ENCODE results near the gene ATE1.
"Not testable (repeated sequence)": the region's sequence is repeated elsewhere in the genome, so short reads cannot be mapped to it uniquely, and the experiment has no call there.

ATE1 gene

DNA sequence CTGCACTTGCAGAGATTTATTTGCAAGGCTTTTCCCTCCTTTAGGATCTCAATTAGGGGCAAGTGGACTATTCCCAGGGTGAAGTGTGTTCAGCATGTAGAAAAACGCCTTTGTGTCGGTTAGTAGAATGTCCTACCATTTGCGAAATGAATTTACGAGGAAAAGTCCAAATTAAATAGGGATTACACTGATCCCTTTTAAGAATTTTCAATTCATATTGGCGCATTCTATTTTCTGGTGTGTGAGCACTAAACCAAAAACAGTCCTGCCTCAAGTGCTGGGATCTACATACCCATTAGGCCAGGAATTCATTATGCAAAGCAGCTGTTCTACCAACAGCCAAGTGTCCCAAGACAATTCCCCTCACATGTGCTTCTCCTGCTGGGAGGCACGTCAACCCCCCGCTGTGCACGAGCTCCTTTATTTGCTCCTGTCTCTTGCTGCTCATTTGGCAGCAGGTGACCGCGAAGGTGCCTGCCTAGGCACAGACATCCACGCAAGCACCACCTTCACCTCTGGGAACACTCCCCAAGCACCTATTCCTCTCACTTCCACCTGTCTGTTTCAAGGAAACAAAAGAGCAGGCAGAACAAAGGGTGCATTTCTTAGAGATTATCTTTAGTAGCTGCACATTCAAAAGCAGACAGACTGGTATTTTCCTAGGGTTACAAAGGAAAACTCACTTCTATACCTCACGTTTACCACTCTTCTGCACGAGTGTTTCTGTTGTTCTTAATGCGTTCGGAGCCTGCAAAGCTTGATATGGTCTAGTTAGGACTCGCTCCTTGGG lies 195.0 kb downstream of the ATE1 start:
- DNase-seq = no peak

DNA sequence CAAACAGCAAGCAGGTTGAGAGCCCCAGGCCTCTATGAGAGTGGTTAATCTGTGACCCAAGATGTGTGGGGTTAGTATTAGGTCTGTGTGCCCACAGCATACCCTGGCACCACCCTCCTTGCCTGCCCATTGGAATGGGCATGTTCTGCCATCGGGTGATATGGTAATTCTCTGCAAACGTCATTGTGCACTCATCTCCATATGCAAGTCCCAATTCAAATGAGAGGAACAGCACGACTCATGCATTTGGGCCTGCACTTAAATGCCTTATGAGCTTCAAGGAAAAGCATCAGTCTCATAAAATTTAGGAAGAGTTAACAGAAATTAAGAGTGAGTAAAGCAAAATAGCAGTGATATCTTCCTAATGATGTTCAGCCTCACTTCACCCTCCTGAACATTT lies 195.7 kb downstream of the ATE1 start:
- DNase-seq = no peak

DNA sequence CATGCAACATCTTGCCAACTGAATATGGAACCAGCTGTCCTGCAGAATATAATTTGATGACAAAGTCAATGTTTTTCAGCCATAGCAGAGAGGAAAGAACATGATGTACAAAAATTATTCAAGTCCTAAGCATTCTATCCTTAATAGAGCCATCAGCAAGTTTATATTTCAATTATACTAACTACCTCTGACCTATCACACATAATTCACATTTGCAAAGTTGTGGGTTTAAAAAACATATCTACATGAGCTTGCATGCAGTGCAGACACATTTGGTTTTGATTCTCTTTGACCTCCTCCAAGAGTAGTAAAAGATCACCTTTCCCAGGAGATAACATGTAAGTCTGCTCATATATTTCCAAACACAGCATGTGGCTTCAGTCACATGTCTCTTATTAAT lies 203.5 kb downstream of the ATE1 start:
- DNase-seq = no peak

DNA sequence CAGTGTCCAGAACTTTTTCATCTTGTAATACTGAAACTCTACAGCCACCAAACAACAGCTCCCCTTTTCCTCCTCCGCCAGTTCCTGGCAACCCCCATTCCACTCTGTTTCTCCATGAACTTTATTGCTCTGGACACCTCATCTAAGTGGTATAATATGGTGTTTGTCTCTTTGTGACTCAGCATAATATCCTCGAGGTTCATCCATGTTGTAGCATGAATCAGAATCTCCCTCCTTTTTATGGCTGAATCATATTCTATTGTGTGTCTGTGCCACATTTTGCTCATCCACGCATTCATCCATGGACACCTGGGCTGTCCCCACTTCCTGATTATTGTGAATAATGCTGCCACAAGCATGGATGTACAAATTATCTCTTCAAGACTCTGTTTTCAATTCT lies 205.2 kb downstream of the ATE1 start:
- DNase-seq = no peak

- peak in 2 of 14 donors; percentile 6 to 18 for DNase-seq
These were observed 206.6 kb downstream of the ATE1 start for GRCh38 chr10:121721257-121721656.

- no peak for DNase-seq
These were observed 211.9 kb downstream of the ATE1 start for GRCh38 chr10:121715969-121716368.

DNA sequence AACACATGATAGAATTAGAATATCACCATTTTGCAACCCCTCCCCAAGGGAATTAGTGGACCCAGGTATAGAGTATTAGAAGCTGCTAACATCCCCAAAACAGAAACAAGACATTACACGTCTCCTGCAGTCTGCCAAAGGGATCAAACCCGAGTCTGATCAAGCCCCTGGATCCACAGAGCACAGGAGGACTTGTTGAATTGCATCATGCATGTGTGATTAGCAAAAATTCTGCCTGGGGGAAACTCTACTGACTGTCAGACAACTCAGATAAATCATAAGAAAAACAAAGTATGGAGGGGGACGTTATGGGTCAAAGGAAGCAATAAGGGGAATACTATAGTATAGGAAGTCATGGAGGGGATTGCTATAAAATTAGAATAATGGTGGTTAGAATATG lies 212.8 kb downstream of the ATE1 start:
- DNase-seq = no peak

- no peak for DNase-seq
These were observed 214.3 kb downstream of the ATE1 start for GRCh38 chr10:121713486-121713885.

DNA sequence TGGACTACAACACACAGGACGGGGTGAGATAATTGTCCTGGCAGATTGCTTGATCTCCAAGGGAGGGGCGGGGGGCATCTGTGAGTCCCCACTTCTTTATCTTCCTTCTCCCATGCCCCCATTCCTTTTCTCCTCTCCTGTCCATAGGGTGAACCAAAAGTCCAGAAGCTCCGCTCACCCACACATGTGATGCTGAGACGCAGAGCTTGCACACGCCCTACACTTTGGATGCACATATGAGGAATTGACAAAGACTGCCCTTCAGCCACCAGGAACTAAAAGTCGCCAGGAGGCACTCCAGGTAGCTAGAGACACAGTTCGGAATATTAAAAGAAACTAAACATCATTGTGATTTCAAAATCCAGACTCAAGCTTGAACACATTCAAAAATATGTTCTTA lies 216.9 kb downstream of the ATE1 start:
- no peak for DNase-seq

DNA sequence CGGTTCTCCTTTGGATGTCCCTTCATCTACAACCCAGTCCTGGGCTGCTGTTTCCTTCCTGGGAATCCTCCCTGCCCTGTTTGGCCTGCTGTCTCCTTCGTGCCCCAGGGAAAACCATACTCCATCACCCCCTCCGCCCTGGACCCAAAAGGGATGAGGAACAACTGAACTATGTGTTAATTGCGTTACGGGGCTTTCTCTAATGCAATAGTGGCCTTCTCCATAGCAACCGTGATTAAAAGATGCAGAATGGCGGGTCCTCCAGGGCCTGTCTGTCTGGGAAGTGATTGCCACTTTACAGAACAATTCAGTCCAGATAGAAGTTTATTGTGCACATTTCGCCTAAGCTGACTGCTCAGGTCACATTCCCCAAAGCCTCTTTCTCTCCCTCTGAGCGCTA lies 217.6 kb downstream of the ATE1 start:
- DNase-seq = no peak

- DNase-seq = no peak
These were observed 218.2 kb downstream of the ATE1 start for GRCh38 chr10:121709675-121710073.

DNA sequence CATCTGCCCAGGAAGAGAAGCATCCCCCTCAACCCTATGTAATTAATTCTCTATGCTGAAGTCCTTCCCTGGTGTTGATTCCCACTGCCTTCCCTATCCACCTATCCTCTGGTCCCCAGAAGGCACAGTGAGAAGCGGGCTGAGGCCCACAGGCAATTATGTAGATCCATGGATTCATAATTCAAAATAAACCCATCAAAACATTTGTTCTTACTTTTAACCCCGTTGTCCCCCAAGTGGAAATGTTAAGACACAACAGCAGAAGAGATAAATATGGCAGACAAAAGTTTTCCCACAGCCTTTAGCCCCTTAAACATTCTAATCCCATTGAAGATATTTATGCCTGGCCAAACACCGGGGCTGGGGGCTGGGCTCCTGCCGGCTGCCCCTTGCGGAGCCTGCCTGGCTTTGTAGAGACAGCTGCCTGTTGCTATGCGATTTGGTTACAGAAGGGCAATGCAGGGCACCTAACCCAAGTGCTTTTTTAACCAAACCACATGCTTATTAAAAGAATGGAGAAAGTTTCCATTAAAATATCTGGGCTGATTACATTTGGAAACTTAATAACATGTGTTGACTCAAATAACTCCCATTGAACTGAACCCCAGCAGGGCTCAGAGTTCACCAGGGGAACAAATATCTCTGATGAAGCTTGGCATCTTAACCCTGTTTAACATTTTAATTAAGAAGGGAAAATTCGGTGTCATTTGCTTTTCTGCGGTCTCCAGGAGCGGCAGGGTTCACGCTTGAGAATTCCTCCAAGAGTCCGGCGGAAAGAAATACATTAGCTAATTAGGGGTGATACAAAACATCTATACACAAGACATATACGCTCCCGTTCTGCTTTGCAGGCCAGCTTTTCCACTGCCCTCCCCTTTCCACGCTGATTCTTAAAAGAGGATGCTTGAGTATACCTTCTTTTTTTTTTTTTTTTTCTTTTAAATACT lies 218.8 kb downstream of the ATE1 start:
- DNase-seq = no peak

GRCh38 chr10:121702351-121703320 lies 225.2 kb downstream of the ATE1 start:
- no peak for DNase-seq

- DNase-seq = no peak
These were observed 227.4 kb downstream of the ATE1 start for GRCh38 chr10:121700416-121700815.

- not testable (repeated sequence) for DNase-seq
These were observed 228.1 kb downstream of the ATE1 start for GRCh38 chr10:121699703-121700102.

- DNase-seq = no peak
These were observed 228.9 kb downstream of the ATE1 start for GRCh38 chr10:121698902-121699301.

- no peak for DNase-seq
These were observed 229.5 kb downstream of the ATE1 start for GRCh38 chr10:121698336-121698735.

DNA sequence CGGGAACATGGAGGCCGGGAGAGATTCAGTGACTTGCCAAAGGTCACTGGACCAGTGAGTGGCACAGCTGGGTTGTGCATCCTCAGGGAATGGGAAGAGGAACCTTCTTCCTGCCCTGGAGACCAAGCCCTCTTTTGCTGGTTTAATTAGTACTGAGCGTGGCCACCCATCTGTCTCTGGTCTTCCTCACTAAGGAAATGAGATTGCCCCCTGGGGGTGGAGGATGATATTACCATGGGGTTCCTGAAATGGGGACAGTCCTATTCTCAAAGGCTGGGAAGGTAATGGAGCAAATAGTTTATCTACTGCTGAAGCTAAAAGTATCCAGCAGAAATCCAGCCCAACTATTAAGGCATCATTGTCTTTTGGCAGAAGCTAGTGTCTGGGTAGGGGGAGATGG lies 231.0 kb downstream of the ATE1 start:
- no peak for DNase-seq

DNA sequence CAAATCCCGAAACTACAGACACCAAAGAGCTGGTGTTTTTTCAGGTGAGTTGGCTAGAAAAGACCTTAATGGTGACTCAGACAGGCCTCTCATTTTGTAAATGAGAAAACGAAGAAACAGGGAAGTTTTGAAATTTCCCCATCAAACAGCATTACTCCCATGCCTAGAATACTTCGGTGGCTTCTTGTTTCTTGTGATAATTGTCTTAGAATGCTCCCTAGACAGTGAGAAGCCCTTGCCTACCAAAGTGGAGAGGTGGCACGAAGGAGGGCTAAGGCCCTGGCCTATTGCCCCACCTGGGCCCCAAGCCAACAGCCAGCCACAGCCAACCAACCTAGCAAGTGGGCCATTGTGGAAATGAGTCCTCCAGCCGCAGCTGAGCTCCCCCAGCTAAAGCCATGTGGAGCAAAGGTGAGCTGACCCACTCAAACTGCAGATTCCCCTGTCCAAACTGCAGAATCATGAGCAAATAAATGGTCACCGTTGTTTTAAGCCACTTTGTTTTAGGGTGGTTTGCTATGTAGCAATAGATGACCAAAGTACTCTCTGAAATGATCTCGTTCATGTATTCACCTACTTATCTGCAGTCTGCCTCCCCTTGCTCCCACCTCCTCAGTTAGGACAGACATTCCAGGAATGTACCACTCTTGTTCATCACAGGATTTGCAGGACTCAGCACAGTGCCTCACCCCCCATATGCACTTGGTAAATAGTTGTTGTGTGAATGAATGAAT lies 231.9 kb downstream of the ATE1 start:
- DNase-seq = peak in 2 of 14 donors; percentile 8 to 31

DNA sequence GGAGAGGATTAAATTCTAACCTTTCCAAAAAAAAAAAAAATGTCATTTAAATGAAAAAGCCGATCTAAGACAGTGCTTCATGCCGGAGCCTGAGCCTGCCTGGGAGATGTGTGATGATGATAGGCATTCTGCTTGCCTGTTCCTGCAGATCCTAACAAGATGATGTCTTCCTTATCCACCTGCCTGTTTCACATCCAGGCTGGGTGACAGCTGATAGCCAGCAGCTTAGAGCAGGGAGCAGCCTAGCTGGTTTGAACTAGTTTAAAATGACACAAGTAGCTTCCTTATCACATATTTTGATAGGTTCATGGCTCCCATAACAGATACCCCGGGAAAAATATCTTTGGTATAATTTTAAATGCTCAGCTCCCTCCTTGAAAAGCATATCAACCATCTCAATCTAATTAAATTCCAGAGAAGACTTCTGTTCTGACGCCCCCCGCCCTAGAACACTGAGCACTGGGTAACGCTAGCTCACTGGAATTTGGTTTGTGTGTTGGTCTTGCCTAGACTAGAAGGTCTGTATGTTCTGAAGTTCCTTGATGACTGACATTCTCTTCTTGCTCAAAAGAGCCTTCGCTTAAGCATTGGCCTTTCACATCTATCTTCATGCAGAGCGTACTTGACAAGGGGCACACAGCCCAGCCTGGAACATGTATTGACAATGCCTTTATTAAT lies 232.7 kb downstream of the ATE1 start:
- DNase-seq = no peak

DNA sequence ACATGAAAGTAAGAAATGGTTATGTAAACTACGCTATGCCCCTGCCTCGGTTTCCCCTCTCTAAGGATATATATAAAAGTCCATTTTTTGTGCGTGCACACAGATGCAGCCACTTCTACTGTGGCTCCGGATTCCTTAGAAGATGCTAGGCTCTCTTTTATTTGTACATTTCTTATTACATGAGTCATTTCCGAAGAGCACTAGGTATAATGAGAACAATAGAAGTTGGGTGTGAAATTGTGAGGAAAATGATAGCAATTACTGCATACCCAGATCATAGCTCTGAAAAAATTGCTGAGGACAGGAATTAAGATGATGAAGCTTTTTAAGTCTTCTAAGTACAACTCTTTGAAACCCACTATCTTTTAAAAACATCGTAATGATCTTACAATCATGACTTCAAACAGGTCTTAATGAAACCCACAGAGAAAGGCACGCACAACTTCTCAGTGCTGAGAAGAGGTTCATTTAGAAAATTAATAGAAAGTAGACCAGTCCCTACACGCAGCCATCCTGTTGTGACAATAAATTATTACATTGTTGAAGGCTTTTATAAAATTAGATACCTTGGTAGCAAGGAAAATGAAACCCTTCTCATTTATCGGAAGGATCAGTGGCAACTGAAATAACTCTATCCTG lies 233.4 kb downstream of the ATE1 start:
- DNase-seq = no peak

All from C1 segment of cervical spinal cord (tissue), 14 donors.